Kidney (tissue), 14 donors: ENCODE results near the gene PMIS2. TPM values are rescaled to one million over a fixed set of nuclear protein-coding genes. Genes with fewer than 3 reads are reported as not detected.

Source experiments
- DNase-seq, 5 donors: peaks; one replicate each; pipeline ENCODE4 v3.0.0-alpha.2; 2013 to 2020
- FAIRE-seq: peaks from 2 replicates; lab custom pipeline; 2012; peaks lifted over from hg19 to GRCh38; lab: Jason Lieb, UNC
- H3K27ac ChIP-seq, 2 donors: one replicate each; pipeline ENCODE4 v1.7.0; 2013; ENCODE audit warnings: low read depth in 2 of 2, low read length in 2 of 2, inconsistent platforms in 1 of 2
- H3K27me3 ChIP-seq: one replicate; pipeline ENCODE4 v1.7.1; 2013; ENCODE audit warnings: low read length, inconsistent platforms; ENCODE audit not compliant: control insufficient read depth, insufficient read depth
- H3K36me3 ChIP-seq, 3 donors: one replicate each; pipeline versions ENCODE4 v1.7.0 to v1.7.1; 2013; ENCODE audit warnings: low read length in 3 of 3, control low read depth in 1 of 3, inconsistent platforms in 1 of 3; ENCODE audit not compliant: insufficient read depth in 3 of 3, control insufficient read depth in 2 of 3
- H3K4me1 ChIP-seq, 3 donors: one replicate each; pipeline versions ENCODE4 v1.7.0 to v1.7.1; 2013; ENCODE audit warnings: low read length in 3 of 3, inconsistent platforms in 1 of 3, low read depth in 1 of 3; ENCODE audit not compliant: control insufficient read depth in 2 of 3, insufficient read depth in 2 of 3
- H3K4me3 ChIP-seq, 3 donors: one replicate each; pipeline versions ENCODE4 v1.7.0 to v1.8.1; 2013; ENCODE audit warnings: low read length in 3 of 3, control low read depth in 1 of 3, inconsistent platforms in 1 of 3
- H3K9ac ChIP-seq, 3 donors: one replicate each; pipeline versions ENCODE4 v1.7.0 to v1.7.1; 2013; ENCODE audit warnings: low read length in 3 of 3, control low read depth in 1 of 3, inconsistent platforms in 1 of 3
- H3K9me3 ChIP-seq, 3 donors: one replicate each; pipeline versions ENCODE4 v1.7.0 to v1.7.1; 2013; ENCODE audit warnings: low read length in 3 of 3, control low read depth in 1 of 3, inconsistent platforms in 1 of 3; ENCODE audit not compliant: control insufficient read depth in 2 of 3, insufficient read depth in 1 of 3
- intact Hi-C: fragments of 100-400 bp; cut with DNase I; formaldehyde crosslinking; loops from one replicate; pipeline ENCODE4 v1.11.1; 2022
- polyA plus RNA-seq: library from polyadenylated mRNA; stranded (reverse); fragments of 350-450 nt; fragmentation: Illumina TruSeq; extraction: RNeasy Lipid Tissue Mini Kit (QIAGEN cat#74804); gene quantifications from one replicate; pipeline ENCODE4 v1.2.3, GENCODE V29; 2014; ENCODE audit warnings: low read depth, low replicate concordance; ENCODE audit not compliant: insufficient read depth
- total RNA-seq: library from RNA; stranded (reverse); fragmentation: NEBNext Ultra II Directional; extraction: Animal tissue kit (Norgen Biotek cat#: 25700); gene quantifications from one replicate; pipeline ENCODE4 v1.2.1, GENCODE V29; 2021
- TF ChIP-seq, protein P1 (sequence below): IDR thresholded peaks from 3 replicates; pipeline ENCODE4 v1.5.1; 2012; ENCODE audit warnings: mild to moderate bottlenecking, moderate library complexity, borderline replicate concordance; ENCODE audit not compliant: insufficient read depth; ENCODE audit errors: extremely low read depth
- donor health status: control.
- donor health status: control.
- donor health status: control.
- donor health status: control.
- donor health status: control.
- donor health status: DM: yes; HTN: yes; CAD: no.
- donor health status: Normal renal cell carcinoma (clear cell type).

The PMIS2 gene
- total and polyA plus RNA-seq, 2 donors from 2014 or later, result not detected

DNA sequence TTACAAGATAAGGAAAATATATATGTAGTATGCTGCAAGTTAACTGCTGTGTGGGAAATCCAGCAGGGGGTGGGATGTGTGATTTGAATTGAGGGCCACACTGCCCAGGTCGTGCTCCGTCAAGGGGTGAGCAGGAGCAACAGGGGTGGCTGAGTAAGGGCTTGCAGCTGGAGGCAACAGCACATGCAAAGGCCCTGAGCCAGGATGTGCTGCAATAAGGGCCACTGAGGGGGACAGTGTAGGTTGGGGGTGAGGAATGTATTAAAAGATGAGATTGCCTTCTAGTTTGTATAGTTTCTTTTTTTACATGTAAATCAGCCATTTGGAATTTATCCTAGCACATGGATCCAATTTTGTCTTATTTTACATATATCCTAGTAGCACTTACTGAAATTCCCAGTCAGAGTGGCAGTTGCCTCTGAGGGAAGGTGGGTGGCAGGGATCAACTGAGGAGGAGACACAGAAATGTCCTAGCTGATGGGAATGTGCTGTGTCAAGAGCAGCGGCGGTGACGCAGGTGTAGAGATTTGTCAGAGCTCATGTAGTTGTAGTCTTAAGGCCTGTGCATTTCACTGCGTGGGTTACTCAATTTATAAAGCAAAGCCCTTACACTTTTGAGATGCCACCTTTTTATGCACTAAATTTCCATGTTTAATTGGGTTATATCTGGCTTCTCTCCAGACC lies 37.5 kb downstream of the PMIS2 start:
- Histone ChIP-seq H3K27me3 (no peaks in the 10 kb centered on the region), H3K27ac (no peak overlapping the region), H3K9ac (no peak overlapping the region), H3K4me3 (no peak overlapping the region), H3K36me3 (no peaks in the 10 kb centered on the region), H3K9me3 (no peaks in the 10 kb centered on the region), H3K4me1 (no peaks in the 10 kb centered on the region)
- no peak for DNase-seq
- intact Hi-C loops, result no loop called here
- FAIRE-seq, result no peak
- TF ChIP-seq, protein P1, sequence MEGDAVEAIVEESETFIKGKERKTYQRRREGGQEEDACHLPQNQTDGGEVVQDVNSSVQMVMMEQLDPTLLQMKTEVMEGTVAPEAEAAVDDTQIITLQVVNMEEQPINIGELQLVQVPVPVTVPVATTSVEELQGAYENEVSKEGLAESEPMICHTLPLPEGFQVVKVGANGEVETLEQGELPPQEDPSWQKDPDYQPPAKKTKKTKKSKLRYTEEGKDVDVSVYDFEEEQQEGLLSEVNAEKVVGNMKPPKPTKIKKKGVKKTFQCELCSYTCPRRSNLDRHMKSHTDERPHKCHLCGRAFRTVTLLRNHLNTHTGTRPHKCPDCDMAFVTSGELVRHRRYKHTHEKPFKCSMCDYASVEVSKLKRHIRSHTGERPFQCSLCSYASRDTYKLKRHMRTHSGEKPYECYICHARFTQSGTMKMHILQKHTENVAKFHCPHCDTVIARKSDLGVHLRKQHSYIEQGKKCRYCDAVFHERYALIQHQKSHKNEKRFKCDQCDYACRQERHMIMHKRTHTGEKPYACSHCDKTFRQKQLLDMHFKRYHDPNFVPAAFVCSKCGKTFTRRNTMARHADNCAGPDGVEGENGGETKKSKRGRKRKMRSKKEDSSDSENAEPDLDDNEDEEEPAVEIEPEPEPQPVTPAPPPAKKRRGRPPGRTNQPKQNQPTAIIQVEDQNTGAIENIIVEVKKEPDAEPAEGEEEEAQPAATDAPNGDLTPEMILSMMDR, result no peak

DNA sequence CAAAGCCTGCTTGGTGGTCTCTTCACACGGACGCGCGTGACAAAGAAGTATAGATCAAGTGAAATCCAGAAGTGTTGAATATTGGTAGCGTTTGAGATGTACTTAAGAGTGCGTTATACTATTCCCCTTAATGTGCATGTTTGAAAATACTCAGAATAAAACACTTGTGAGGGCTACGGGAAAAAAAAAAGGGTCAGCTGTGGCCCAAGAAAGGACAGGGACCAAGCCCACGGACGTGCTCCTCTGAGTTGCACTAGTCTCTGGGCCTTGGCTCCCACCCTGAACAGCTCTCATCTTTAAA lies 42.2 kb downstream of the PMIS2 start:
- no peak for DNase-seq
- no peaks in the 10 kb centered on the region for H3K27me3 ChIP-seq
- H3K4me3 ChIP-seq, result peak overlapping the region; percentile 61 to 97 (median 85)
- H3K27ac ChIP-seq, result peak overlapping the region; percentile 80 to 87
- TF ChIP-seq, protein P1, result no peak
- H3K4me1 ChIP-seq, result peaks cover 0 to 5% (median 4%) of the 10 kb centered on the region in 3 donors
- no peak for FAIRE-seq
- intact Hi-C loops, result no loop called here
- peak overlapping the region; percentile 40 to 82 (median 68) for H3K9ac ChIP-seq
- no peaks in the 10 kb centered on the region for H3K9me3 ChIP-seq
- H3K36me3 ChIP-seq, result peaks cover 2 to 23% (median 19%) of the 10 kb centered on the region in 3 donors

DNA sequence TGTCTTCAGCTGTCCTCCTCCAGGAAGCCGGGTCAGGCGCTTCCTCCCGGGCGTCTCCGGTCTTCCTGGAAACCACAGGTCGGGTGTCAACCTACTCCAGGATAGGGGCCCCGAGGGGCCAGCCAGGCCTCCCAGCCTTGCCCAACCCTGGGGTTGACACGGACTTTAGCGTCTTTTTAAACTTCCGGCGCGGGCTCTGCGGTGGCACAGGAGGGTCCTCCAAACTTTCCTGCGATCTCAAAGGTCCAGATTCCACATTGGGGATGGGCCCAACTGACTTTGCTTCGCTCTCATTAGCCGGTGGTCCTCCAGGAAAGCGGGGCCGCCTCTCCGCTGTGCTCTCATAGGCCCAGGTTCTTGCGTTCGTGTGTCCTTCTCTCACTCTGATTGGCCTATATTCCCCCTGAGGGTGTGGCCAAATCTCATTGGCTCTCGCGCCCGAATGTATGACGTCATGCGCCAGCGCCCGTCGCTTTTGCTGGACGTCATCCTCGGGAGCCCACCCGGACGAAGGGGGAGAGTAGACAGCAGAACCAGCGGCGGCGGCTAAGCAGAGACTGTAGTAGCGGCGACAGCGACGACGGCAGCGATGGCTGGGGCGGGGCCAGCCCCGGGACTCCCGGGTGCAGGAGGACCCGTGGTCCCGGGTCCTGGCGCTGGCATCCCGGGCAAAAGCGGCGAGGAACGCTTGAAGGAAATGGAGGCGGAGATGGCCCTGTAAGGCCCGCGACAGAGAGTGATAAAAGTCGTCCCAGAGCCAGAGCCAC lies 42.8 kb downstream of the PMIS2 start, which contains the start of gene RBM42:
TSS of gene RBM42 (plus strand) at position 472 of the 767 bp plus-strand sequence. CDS start at position 590, 118 bp downstream.
- Histone ChIP-seq H3K4me3 (peak within 1 kb of the TSS; percentile 72 to 97 (median 85)), H3K4me1 (peaks cover 0 to 5% (median 4%) of the 10 kb centered on the region in 3 donors), H3K27ac (peak within 1 kb of the TSS; percentile 80 to 87), H3K9me3 (no peaks in the 10 kb centered on the region), H3K36me3 (peaks cover 2 to 26% (median 20%) of the 10 kb centered on the region in 3 donors), H3K27me3 (no peaks in the 10 kb centered on the region), H3K9ac (peak within 1 kb of the TSS; percentile 65 to 98 (median 75))
- FAIRE-seq, result peak; percentile 98
- DNase-seq, result peak; percentile 98 to 100 (median 99)
- intact Hi-C loops, result no loop called here
- TF ChIP-seq, protein P1, result peak; percentile 15
